ENCODE measurements around the gene ZNF197. TPM values are rescaled to one million over a fixed set of nuclear protein-coding genes. Genes with fewer than 3 reads are reported as not detected.

Gene ZNF197
- total RNA-seq, 2 donors from 2014 or later: 10.9 to 17.1 TPM

- 1 to 5% methylated on average over 8 to 41 of the region's 41 CpGs for WGBS, 2 donors
- peak within 1 kb of the TSS in 3 of 4 donors; percentile 29 to 52 (median 32) for H3K27ac ChIP-seq
- ATAC-seq (peak; percentile 88), DNase-seq (peak; percentile 25 to 60 (median 55))
- intact Hi-C loops (cut with DNase I): no loop called here
- TF ChIP-seq POLR2A (IDR thresholded peaks at IDR 0.05): peak in 2 of 3 donors; percentile 51 to 55
- TF ChIP-seq CTCF (IDR thresholded peaks at IDR 0.05): no peak
- no peaks in the 10 kb centered on the region for H3K36me3 ChIP-seq (replicated peaks in 1 of 2; ENCODE audit: insufficient read depth in 1 of 2, low read depth in 2 of 2)
- no peaks in the 10 kb centered on the region for H3K27me3 ChIP-seq
- H3K4me1 ChIP-seq: peaks cover 16% of the 10 kb centered on the region
- peak within 1 kb of the TSS; percentile 18 to 68 for H3K4me3 ChIP-seq
- H3K9me3 ChIP-seq: no peaks in the 10 kb centered on the region
Measured at GRCh38 chr3:44584646-44585501, 40.0 kb upstream of the ZNF197 start, which contains the start of gene ZNF660. Gene ZNF660, plus strand, starts transcription at chr3:44584964. Its CDS starts 9,230 bp downstream, at chr3:44594194.

- Histone ChIP-seq H3K4me1 (no peaks in the 10 kb centered on the region), H3K27me3 (no peaks in the 10 kb centered on the region), H3K27ac (no peak overlapping the region), H3K4me3 (no peak overlapping the region), H3K36me3 (replicated peaks in 1 of 2; ENCODE audit: insufficient read depth in 1 of 2, low read depth in 2 of 2) (no peaks in the 10 kb centered on the region), H3K9me3 (peaks cover 0 to 15% (median 0%) of the 10 kb centered on the region in 3 donors)
- ATAC-seq (no peak), DNase-seq (no peak)
- TF ChIP-seq POLR2A (IDR thresholded peaks at IDR 0.05) (no peak), CTCF (IDR thresholded peaks at IDR 0.05) (no peak)
- intact Hi-C loops (cut with DNase I): no loop called here
- 83% methylated on average over 1 of the region's 1 CpG for WGBS, 2 donors
Measured at GRCh38 chr3:44596621-44597020, 28.2 kb upstream of the ZNF197 start.

- DNase-seq: no peak
- TF ChIP-seq CTCF (IDR thresholded peaks at IDR 0.05) (no peak), POLR2A (IDR thresholded peaks at IDR 0.05) (no peak)
- intact Hi-C loops (cut with DNase I): no loop called here
- no peak for ATAC-seq
- WGBS, 2 donors: 93 to 100% methylated on average over 2 of the region's 2 CpGs
- no peaks in the 10 kb centered on the region for H3K4me1 ChIP-seq
- H3K27me3 ChIP-seq: no peaks in the 10 kb centered on the region
- no peak overlapping the region for H3K27ac ChIP-seq
- no peak overlapping the region for H3K4me3 ChIP-seq
- no peaks in the 10 kb centered on the region for H3K9me3 ChIP-seq
- no peaks in the 10 kb centered on the region for H3K36me3 ChIP-seq (replicated peaks in 1 of 2; ENCODE audit: insufficient read depth in 1 of 2, low read depth in 2 of 2)
Measured at GRCh38 chr3:44601749-44602148, 23.1 kb upstream of the ZNF197 start.

- H3K27ac ChIP-seq: no peak overlapping the region
- no peaks in the 10 kb centered on the region for H3K36me3 ChIP-seq (replicated peaks in 1 of 2; ENCODE audit: insufficient read depth in 1 of 2, low read depth in 2 of 2)
- no peak for TF ChIP-seq POLR2A (IDR thresholded peaks at IDR 0.05)
- TF ChIP-seq CTCF (IDR thresholded peaks at IDR 0.05): no peak
- no peaks in the 10 kb centered on the region for H3K27me3 ChIP-seq
- intact Hi-C loops (cut with DNase I): no loop called here
- no peak for DNase-seq
- no peak for ATAC-seq
- no peaks in the 10 kb centered on the region for H3K4me1 ChIP-seq
- H3K9me3 ChIP-seq: no peaks in the 10 kb centered on the region
- no peak overlapping the region for H3K4me3 ChIP-seq
Measured at GRCh38 chr3:44612678-44613077, 12.2 kb upstream of the ZNF197 start.
